Gastrocnemius medialis (tissue), 4 donors: Measurements from ENCODE around the gene RERE. TPM values are rescaled to one million over a fixed set of nuclear protein-coding genes. Genes with fewer than 3 reads are reported as not detected.

Experiments used
- ATAC-seq, 2 donors: fragments of 150-250 bp; one replicate each; pipeline ENCODE4 v1.9.1; 2016
- DNase-seq, 2 donors: peaks; one replicate each; pipeline ENCODE4 v3.0.0-alpha.2; 2019
- H3K27ac ChIP-seq, 4 donors: fragments of 200-600 bp; sonication (generic); 1 replicate in 1 of 4; 2 replicates in 3 of 4; pipeline ENCODE4 v1.5.1; 2016 to 2018; ENCODE audit warnings: mild to moderate bottlenecking in 2 of 4, moderate library complexity in 1 of 4
- H3K27me3 ChIP-seq, 3 donors: fragments of 200-600 bp; sonication (generic) in 2 of 3; 1 replicate in 1 of 3; 2 replicates in 2 of 3; pipeline versions ENCODE4 v1.5.1 to v1.6.0; 2016 to 2019; ENCODE audit warnings: mild to moderate bottlenecking in 1 of 3, moderate library complexity in 1 of 3
- H3K36me3 ChIP-seq, 2 donors: fragments of 200-600 bp; sonication (generic) in 1 of 2; one replicate each; pipeline ENCODE4 v1.5.1; 2017 to 2018
- H3K4me1 ChIP-seq, 2 donors: fragments of 200-600 bp; sonication (generic) in 1 of 2; one replicate each; pipeline ENCODE4 v1.5.1; 2016 to 2017; ENCODE audit warnings: mild to moderate bottlenecking in 2 of 2
- H3K4me3 ChIP-seq, 4 donors: fragments of 200-600 bp; sonication (generic) in 3 of 4; 1 replicate in 1 of 4; 2 replicates in 3 of 4; pipeline ENCODE4 v1.5.1; 2016 to 2019; ENCODE audit warnings: mild to moderate bottlenecking in 2 of 4
- H3K9me3 ChIP-seq, 3 donors: fragments of 200-600 bp; sonication (generic) in 2 of 3; 1 replicate in 1 of 3; 2 replicates in 2 of 3; pipeline ENCODE4 v1.5.1; 2016 to 2019
- CTCF ChIP-seq, 5 experiments: fragments of 450-650 bp in 3 of 5; fragments of 200-600 bp in 2 of 5; sonication (generic) in 2 of 5; IDR thresholded peaks in 4 of 5; conservative IDR thresholded peaks in 1 of 5; 1 replicate in 4 of 5; 2 replicates in 1 of 5; pipeline ENCODE4 v1.5.1; 2016 to 2019; ENCODE audit warnings: antibody characterized with exemption in 5 of 5, mild to moderate bottlenecking in 3 of 5, moderate library complexity in 3 of 5
- POLR2A ChIP-seq, 2 donors: fragments of 450-650 bp; IDR thresholded peaks; one replicate each; pipeline ENCODE4 v1.6.1; 2017; ENCODE audit warnings: antibody characterized with exemption in 2 of 2, mild to moderate bottlenecking in 2 of 2, moderate library complexity in 2 of 2
- in situ Hi-C, 4 donors: fragments of 200-750 bp; cut with MboI; loops; one replicate each; pipeline versions ENCODE4 v1.15.0 to v1.8.0; 2017; ENCODE audit warnings: low sequenced_read_pairs in 4 of 4
- intact Hi-C: fragments of 100-400 bp; cut with DNase I; formaldehyde crosslinking; loops from one replicate; pipeline ENCODE4 v1.15.1; 2023; ENCODE audit warnings: low total_unique reads
- total RNA-seq, 4 donors: library from RNA; depleted of rRNA; stranded (reverse); fragments of >200 nt; gene quantifications; one replicate each; pipeline versions ENCODE4 v1.1.0 to v1.2.3, GENCODE V29; 2016

The RERE gene
- total RNA-seq, 4 donors from 2014 or later, result 60.8 to 106 (median 102) TPM

GRCh38 chr1:8717148-8717547 is 100.3 kb downstream of the RERE start:
- H3K9me3 ChIP-seq, result no peaks in the 10 kb centered on the region
- no peaks in the 10 kb centered on the region for H3K27me3 ChIP-seq
- H3K4me3 ChIP-seq, result no peak overlapping the region
- no peaks in the 10 kb centered on the region for H3K36me3 ChIP-seq
- peaks cover 23% of the 10 kb centered on the region in 2 donors for H3K4me1 ChIP-seq
- in situ Hi-C loops, result loop anchor here in 2 of 4 donors (10.0 to 25.0 kb wide), 2 partner anchors 120 to 138 kb away; no protein-coding TSS in a partner anchor
- intact Hi-C loops, result no loop called here
- ATAC-seq, result no peak
- DNase-seq, result no peak
- TF ChIP-seq CTCF (IDR thresholded peaks at IDR 0.05 in 4 of 5, conservative IDR thresholded peaks at IDR 0.05 in 1 of 5) (no peak), POLR2A (IDR thresholded peaks at IDR 0.05) (no peak)
- no peak overlapping the region for H3K27ac ChIP-seq

- ATAC-seq, result no peak
- H3K36me3 ChIP-seq, result no peaks in the 10 kb centered on the region
- peaks cover 24 to 29% of the 10 kb centered on the region in 2 donors for H3K4me1 ChIP-seq
- DNase-seq, result no peak
- intact Hi-C loops, result no loop called here
- H3K27me3 ChIP-seq, result no peaks in the 10 kb centered on the region
- no peaks in the 10 kb centered on the region for H3K9me3 ChIP-seq
- TF ChIP-seq CTCF (IDR thresholded peaks at IDR 0.05 in 4 of 5, conservative IDR thresholded peaks at IDR 0.05 in 1 of 5), result no peak
- TF ChIP-seq POLR2A (IDR thresholded peaks at IDR 0.05), result no peak
- in situ Hi-C loops, result loop anchor here in 2 of 4 donors (10.0 to 25.0 kb wide), 2 partner anchors 121 to 139 kb away; no protein-coding TSS in a partner anchor
- H3K4me3 ChIP-seq, result no peak overlapping the region
- H3K27ac ChIP-seq, result no peak overlapping the region
These were observed 101.2 kb downstream of the RERE start for GRCh38 chr1:8716238-8716637.

GRCh38 chr1:8714173-8714572 is 103.3 kb downstream of the RERE start:
- no peaks in the 10 kb centered on the region for H3K27me3 ChIP-seq
- intact Hi-C loops (no loop called here), in situ Hi-C loops (loop anchor here in 2 of 4 donors (10.0 to 25.0 kb wide), 2 partner anchors 123 to 141 kb away; no protein-coding TSS in a partner anchor)
- no peak for DNase-seq
- TF ChIP-seq POLR2A (IDR thresholded peaks at IDR 0.05) (no peak), CTCF (IDR thresholded peaks at IDR 0.05 in 4 of 5, conservative IDR thresholded peaks at IDR 0.05 in 1 of 5) (no peak)
- no peak overlapping the region for H3K27ac ChIP-seq
- H3K36me3 ChIP-seq, result no peaks in the 10 kb centered on the region
- ATAC-seq, result no peak
- peaks cover 24 to 29% of the 10 kb centered on the region in 2 donors for H3K4me1 ChIP-seq
- H3K4me3 ChIP-seq, result no peak overlapping the region
- H3K9me3 ChIP-seq, result no peaks in the 10 kb centered on the region

GRCh38 chr1:8712413-8713231 is 104.8 kb downstream of the RERE start:
- peaks cover 27 to 29% of the 10 kb centered on the region in 2 donors for H3K4me1 ChIP-seq
- TF ChIP-seq POLR2A (IDR thresholded peaks at IDR 0.05), result no peak
- TF ChIP-seq CTCF (IDR thresholded peaks at IDR 0.05 in 4 of 5, conservative IDR thresholded peaks at IDR 0.05 in 1 of 5), result no peak
- in situ Hi-C loops (loop anchor here in 2 of 4 donors (10.0 to 25.0 kb wide), 2 partner anchors 125 to 142 kb away; no protein-coding TSS in a partner anchor), intact Hi-C loops (no loop called here)
- peak overlapping the region; percentile 30 to 63 (median 40) for H3K27ac ChIP-seq
- no peaks in the 10 kb centered on the region for H3K36me3 ChIP-seq
- H3K9me3 ChIP-seq, result no peaks in the 10 kb centered on the region
- no peak overlapping the region for H3K4me3 ChIP-seq
- ATAC-seq (peak; percentile 74 to 80), DNase-seq (no peak)
- H3K27me3 ChIP-seq, result no peaks in the 10 kb centered on the region
